K562 (cell line): ENCODE data around the gene TP53BP2. TPM values are rescaled to one million over a fixed set of nuclear protein-coding genes. Genes with fewer than 3 reads are reported as not detected.

ENCODE experiments used
- ELF1 ChIP-seq: fragments of 200-800 bp; sonication (Bioruptor generic); IDR thresholded peaks from 2 replicates; pipeline ENCODE4 v1.6.1; 2016; ENCODE audit warnings: missing genetic modification characterization, missing compliant biosample characterization
- HCFC1 ChIP-seq: IDR thresholded peaks from 2 replicates; pipeline ENCODE4 v1.6.1; 2012; ENCODE audit warnings: low read depth, low read length, improper control_type of control experiment
- HNRNPL ChIP-seq: fragments of 200-400 bp; formaldehyde crosslinking; IDR thresholded peaks from 2 replicates; pipeline ENCODE4 v1.6.1; 2017; ENCODE audit warnings: low read depth, mild to moderate bottlenecking, low read length
- ILK ChIP-seq: fragments of 450-650 bp; IDR thresholded peaks from 2 replicates; pipeline ENCODE4 v1.6.1; 2016; ENCODE audit warnings: missing genetic modification characterization, low read depth, mild to moderate bottlenecking, missing compliant biosample characterization, moderate library complexity, borderline replicate concordance
- KDM1A ChIP-seq, 2 experiments: fragments of 450-650 bp; IDR thresholded peaks; 2 replicates each; pipeline ENCODE4 v1.6.1; 2016; ENCODE audit warnings: mild to moderate bottlenecking in 2 of 2
- MYC ChIP-seq, 2 experiments: fragments of 250-450 bp in 1 of 2; sonication (Bioruptor Pico) in 1 of 2; IDR thresholded peaks; 2 replicates each; pipeline versions ENCODE4 v1.5.1 to v1.6.1; 2012 to 2021; ENCODE audit warnings: low read depth in 2 of 2, borderline replicate concordance in 1 of 2, improper control_type of control experiment in 1 of 2, low read length in 1 of 2, mild to moderate bottlenecking in 1 of 2, moderate library complexity in 1 of 2
- NEUROD1 ChIP-seq: fragments of 150-350 bp; IDR thresholded peaks from 2 replicates; pipeline ENCODE4 v1.6.1; 2014; ENCODE audit warnings: borderline replicate concordance, low read length, low read depth; ENCODE audit not compliant: partially characterized antibody
- NR2C2 ChIP-seq, 2 experiments: fragments of 200-800 bp in 1 of 2; sonication (Bioruptor generic) in 1 of 2; sonication (generic) in 1 of 2; formaldehyde crosslinking in 1 of 2; IDR thresholded peaks; 2 replicates each; pipeline versions ENCODE4 v1.6.1 to v1.8.0; 2016 to 2022; ENCODE audit warnings: mild to moderate bottlenecking in 1 of 2, missing compliant biosample characterization in 1 of 2, missing genetic modification characterization in 1 of 2, missing genetic modification reagents in 1 of 2
- PHF21A ChIP-seq: fragments of 450-650 bp; IDR thresholded peaks from 2 replicates; pipeline ENCODE4 v1.6.1; 2017; ENCODE audit warnings: low read depth, borderline replicate concordance
- POLR2G ChIP-seq: fragments of 200-400 bp; formaldehyde crosslinking; IDR thresholded peaks from 2 replicates; pipeline ENCODE4 v1.6.1; 2017; ENCODE audit warnings: low read depth, mild to moderate bottlenecking, antibody characterized with exemption, low read length, moderate library complexity
- PPARD ChIP-seq: fragments of 250-450 bp; sonication (Bioruptor Pico); IDR thresholded peaks from 2 replicates; pipeline ENCODE4 v1.8.0; 2022; ENCODE audit warnings: inconsistent platforms, mild to moderate bottlenecking, moderate library complexity
- PYGO2 ChIP-seq: fragments of 450-650 bp; IDR thresholded peaks from 2 replicates; pipeline ENCODE4 v1.6.1; 2016; ENCODE audit warnings: mild to moderate bottlenecking, missing genetic modification characterization, moderate library complexity, missing compliant biosample characterization
- RBM14 ChIP-seq: fragments of 200-400 bp; formaldehyde crosslinking; IDR thresholded peaks from 2 replicates; pipeline ENCODE4 v1.6.1; 2018; ENCODE audit warnings: low read depth, mild to moderate bottlenecking, low read length, moderate library complexity, borderline replicate concordance; ENCODE audit not compliant: insufficient read depth
- RBM39 ChIP-seq: fragments of 200-400 bp; formaldehyde crosslinking; optimal IDR thresholded peaks from 2 replicates; pipeline ENCODE3; 2018; ENCODE audit warnings: low read depth, low read length
- RFX1 ChIP-seq: fragments of 450-650 bp; IDR thresholded peaks from 2 replicates; pipeline ENCODE4 v1.6.1; 2016; ENCODE audit warnings: mild to moderate bottlenecking, moderate library complexity
- SAFB ChIP-seq: fragments of 200-400 bp; formaldehyde crosslinking; IDR thresholded peaks from 2 replicates; pipeline ENCODE4 v1.6.1; 2017; ENCODE audit warnings: low read depth, low read length, borderline replicate concordance
- SRF ChIP-seq, 2 experiments: fragments of 250-450, 450-650 bp in 1 of 2; sonication (Bioruptor Pico) in 1 of 2; sonication (generic) in 1 of 2; formaldehyde crosslinking; IDR thresholded peaks; 2 replicates each; pipeline versions ENCODE4 v1.5.0 to v1.5.1; 2020 to 2022; ENCODE audit warnings: mild to moderate bottlenecking in 1 of 2, missing genetic modification reagents in 1 of 2
- SRSF1 ChIP-seq: fragments of 200-400 bp; formaldehyde crosslinking; IDR thresholded peaks from 2 replicates; pipeline ENCODE4 v1.6.1; 2017; ENCODE audit warnings: mild to moderate bottlenecking, low read depth, low read length, moderate library complexity
- ZBTB49 ChIP-seq: sonication (generic); formaldehyde crosslinking; IDR thresholded peaks from 2 replicates; pipeline ENCODE4 v1.8.0; 2022; ENCODE audit warnings: missing genetic modification reagents, mild to moderate bottlenecking, borderline replicate concordance
- ZEB2 ChIP-seq: fragments of 450-650 bp; IDR thresholded peaks from 2 replicates; pipeline ENCODE4 v1.6.1; 2016
- ZNF449 ChIP-seq: fragments of 250-450 bp; sonication (Bioruptor Pico); IDR thresholded peaks from 2 replicates; pipeline ENCODE4 v1.8.0; 2022; ENCODE audit warnings: moderate library complexity, mild to moderate bottlenecking, inconsistent platforms
- ZNF584 ChIP-seq: fragments of 200-800 bp; sonication (Bioruptor generic); IDR thresholded peaks from 2 replicates; pipeline ENCODE4 v1.6.1; 2016; ENCODE audit warnings: low read depth, mild to moderate bottlenecking, missing genetic modification characterization, missing compliant biosample characterization
- polyA plus RNA-seq, 8 experiments: library from polyadenylated mRNA; depleted of rRNA in 4 of 8; stranded (reverse) in 5 of 8; unstranded in 3 of 8; fragments of >200 nt; fragmentation: Nextera tagmentation in 2 of 8; fragmentation: Illumina TruSeq in 1 of 8; extraction: Ambion mirVana in 2 of 8; extraction: Trizol in 1 of 8; gene quantifications; 2 replicates each; pipeline versions ENCODE4 v1.2.1 to v1.2.3, GENCODE V29; 2011 to 2014; ENCODE audit warnings: inconsistent platforms in 1 of 8, missing spikeins in 1 of 8
- total RNA-seq, 7 experiments: library from RNA; depleted of rRNA in 6 of 7; stranded (reverse); fragments of >200 nt in 6 of 7; fragmentation: Illumina TruSeq in 2 of 7; extraction: Trizol in 2 of 7; gene quantifications; 2 replicates each; pipeline versions ENCODE4 v1.2.1 to v1.2.3, GENCODE V29; 2011 to 2021; ENCODE audit warnings: low replicate concordance in 1 of 7

Gene TP53BP2
- total and polyA plus RNA-seq, 9 of the 15 experiments (the other 6 are each of a cell fraction or from before 2014, with no cell fraction given), result 17.0 to 69.6 (median 40.1) TPM

GRCh38 chr1:223788746-223789415 lies 56.9 kb downstream of the TP53BP2 start (continued):
- TF ChIP-seq PYGO2 (tag) (peak; percentile 22; the same call in 1 of the 2 replicates), NEUROD1 (peak; percentile 92), RBM14 (no peak), RFX1 (no peak), ELF1 (tag) (no peak; the same call in 1 of the 2 replicates), PPARD (no peak), MYC (IDR thresholded peaks at IDR 0.05; ENCODE audit: low read depth, low read length) (peak; percentile 86), MYC (CRISPR knock-in tag; IDR thresholded peaks at IDR 0.05; ENCODE audit: borderline replicate concordance, low read depth) (no peak), SRF (CRISPR knock-in tag; IDR thresholded peaks at IDR 0.05) (peak in 1 of 2 experiments; percentile 37; a peak in 1 of 4 replicates), SRSF1 (no peak), PHF21A (no peak), ZNF584 (0 out of 2 replicates have a peak, but pooled peaks have one; percentile 79), KDM1A (IDR thresholded peaks at IDR 0.05) (peak; percentile 87 to 91), ZNF449 (CRISPR knock-in tag) (peak; percentile 73; the same call in 1 of the 2 replicates), RBM39 (no peak), HCFC1 (no peak), SAFB (no peak), ZBTB49 (CRISPR knock-in tag) (no peak), ZEB2 (peak; percentile 89), HNRNPL (no peak), ILK (0 out of 2 replicates have a peak, but pooled peaks have one; percentile 22), POLR2G (no peak), NR2C2 (CRISPR knock-in tag; IDR thresholded peaks at IDR 0.05) (no peak), NR2C2 (tag; IDR thresholded peaks at IDR 0.05) (peak; percentile 85)
